SK-N-SH (cell line): Measurements from ENCODE around the gene EPHA6. TPM values are rescaled to one million over a fixed set of nuclear protein-coding genes. Genes with fewer than 3 reads are reported as not detected.

ENCODE experiments used
- CTCF ChIA-PET: fragments of 300-600, 350-600 bp; formaldehyde crosslinking; extraction: SDS; loops from one replicate; lab custom pipeline; 2021; lab: Yijun Ruan, JAX
- POLR2A ChIA-PET: fragments of 350-600 bp; sonication (Branson Sonifier 250); formaldehyde crosslinking; extraction: SDS; loops from one replicate; lab custom pipeline; 2020; ENCODE audit warnings: antibody characterized with exemption, inconsistent platforms; lab: Yijun Ruan, JAX
- DNase-seq: peaks from one replicate; pipeline ENCODE4 v3.0.0; 2012
- H2AFZ ChIP-seq: fragments of 200-600 bp; sonication (generic); 2 replicates; pipeline ENCODE4 v1.8.1; 2016; ENCODE audit warnings: antibody characterized with exemption, mild to moderate bottlenecking, low read depth
- H3F3A ChIP-seq: fragments of 200-600 bp; sonication (generic); replicated peaks from 2 replicates; pipeline ENCODE3; 2016; ENCODE audit warnings: antibody characterized with exemption, mild to moderate bottlenecking; ENCODE audit not compliant: insufficient read depth
- H3K27ac ChIP-seq, 2 experiments: fragments of 200-500 bp in 1 of 2; fragments of 200-600 bp in 1 of 2; sonication (Bioruptor generic) in 1 of 2; sonication (generic), shearing (Covaris generic) in 1 of 2; 2 replicates each; pipeline versions ENCODE4 v1.5.1 to v1.6.1; 2014 to 2016; ENCODE audit warnings: low read depth in 2 of 2, inconsistent platforms in 1 of 2, low read length in 1 of 2, mild to moderate bottlenecking in 1 of 2, mixed read lengths in 1 of 2
- H3K27me3 ChIP-seq: fragments of 200-600 bp; sonication (generic), shearing (Covaris generic); 2 replicates; pipeline ENCODE4 v1.6.1; 2016; ENCODE audit warnings: mixed run types; ENCODE audit not compliant: insufficient read depth
- H3K36me3 ChIP-seq, 2 experiments: fragments of 200-500 bp in 1 of 2; fragments of 200-600 bp in 1 of 2; sonication (Bioruptor generic) in 1 of 2; sonication (generic) in 1 of 2; replicated peaks in 1 of 2; 2 replicates each; pipeline versions ENCODE3 to v1.5.1; 2014 to 2016; ENCODE audit warnings: low read length in 1 of 2, mild to moderate bottlenecking in 1 of 2; ENCODE audit not compliant: insufficient read depth in 2 of 2, control insufficient read depth in 1 of 2
- H3K4me1 ChIP-seq, 2 experiments: fragments of 200-500 bp in 1 of 2; fragments of 200-600 bp in 1 of 2; sonication (Bioruptor generic) in 1 of 2; sonication (generic), shearing (Covaris generic) in 1 of 2; 2 replicates each; pipeline versions ENCODE4 v1.5.1 to v1.6.1; 2014 to 2016; ENCODE audit warnings: low read depth in 1 of 2, low read length in 1 of 2, mixed run types in 1 of 2; ENCODE audit not compliant: insufficient read depth in 2 of 2, control insufficient read depth in 1 of 2
- H3K4me2 ChIP-seq: fragments of 200-600 bp; sonication (generic), shearing (Covaris generic); 2 replicates; pipeline ENCODE4 v1.6.1; 2017; ENCODE audit warnings: mixed run types
- H3K4me3 ChIP-seq, 2 experiments: fragments of 200-500 bp in 1 of 2; fragments of 200-600 bp in 1 of 2; sonication (Bioruptor generic) in 1 of 2; sonication (generic), shearing (Covaris generic) in 1 of 2; 2 replicates each; pipeline versions ENCODE4 v1.5.1 to v1.8.1; 2014 to 2016; ENCODE audit warnings: low read depth in 2 of 2, inconsistent platforms in 1 of 2, low read length in 1 of 2, mild to moderate bottlenecking in 1 of 2, mixed read lengths in 1 of 2, moderate library complexity in 1 of 2
- H3K79me2 ChIP-seq: fragments of 200-600 bp; sonication (generic); 2 replicates; pipeline ENCODE4 v1.8.1; 2017; ENCODE audit warnings: mild to moderate bottlenecking; ENCODE audit not compliant: insufficient read depth
- H3K9ac ChIP-seq: fragments of 200-600 bp; sonication (generic); 2 replicates; pipeline ENCODE4 v1.6.1; 2017; ENCODE audit warnings: mixed run types
- H3K9me2 ChIP-seq: fragments of 200-600 bp; sonication (generic); 2 replicates; pipeline ENCODE4 v1.6.1; 2017; ENCODE audit warnings: mixed run types
- H3K9me3 ChIP-seq: fragments of 200-600 bp; sonication (generic); 2 replicates; pipeline ENCODE4 v1.6.1; 2017; ENCODE audit warnings: mixed run types, mild to moderate bottlenecking, moderate library complexity
- H4K20me1 ChIP-seq: fragments of 200-600 bp; sonication (generic); 2 replicates; pipeline ENCODE4 v1.6.1; 2017; ENCODE audit warnings: mild to moderate bottlenecking, mixed run types; ENCODE audit not compliant: insufficient read depth
- CHD2 ChIP-seq: fragments of 150-350 bp; IDR thresholded peaks from 2 replicates; pipeline ENCODE4 v1.6.1; 2018; ENCODE audit warnings: low read length; ENCODE audit not compliant: partially characterized antibody
- ELF1 ChIP-seq: IDR thresholded peaks from 2 replicates; pipeline ENCODE4 v1.4.0; 2012
- EP300 ChIP-seq, 2 experiments: IDR thresholded peaks; 2 replicates each; pipeline versions ENCODE4 v1.4.0 to v1.6.1; 2012; ENCODE audit warnings: borderline replicate concordance in 1 of 2, low read depth in 1 of 2, low read length in 1 of 2
- EZH2phosphoT487 ChIP-seq: fragments of 200-600 bp; sonication (generic); IDR thresholded peaks from 2 replicates; pipeline ENCODE4 v1.6.1; 2017; ENCODE audit warnings: low read depth, mixed run types, mild to moderate bottlenecking, antibody characterized with exemption, moderate library complexity, borderline replicate concordance
- FOXJ3 ChIP-seq: sonication (generic); formaldehyde crosslinking; IDR thresholded peaks from 2 replicates; pipeline ENCODE4 v1.5.1; 2020; ENCODE audit warnings: mild to moderate bottlenecking, missing genetic modification reagents
- FOXM1 ChIP-seq: IDR thresholded peaks from 2 replicates; pipeline ENCODE4 v1.4.0; 2012; ENCODE audit warnings: low read depth, mild to moderate bottlenecking
- GABPA ChIP-seq: IDR thresholded peaks from 2 replicates; pipeline ENCODE4 v1.4.0; 2012; ENCODE audit warnings: low read depth, mild to moderate bottlenecking
- IRF3 ChIP-seq: fragments of 150-350 bp; IDR thresholded peaks from 2 replicates; pipeline ENCODE4 v1.6.1; 2016; ENCODE audit warnings: mild to moderate bottlenecking, low read depth, low read length
- JUND ChIP-seq: IDR thresholded peaks from 2 replicates; pipeline ENCODE4 v1.4.0; 2012
- MEF2A ChIP-seq: IDR thresholded peaks from 2 replicates; pipeline ENCODE4 v1.4.0; 2012; ENCODE audit warnings: low read depth, borderline replicate concordance
- MXI1 ChIP-seq: IDR thresholded peaks from 2 replicates; pipeline ENCODE4 v1.6.1; 2012; ENCODE audit warnings: mild to moderate bottlenecking, low read depth, low read length, improper control_type of control experiment
- RCOR1 ChIP-seq: fragments of 150-350 bp; IDR thresholded peaks from 2 replicates; pipeline ENCODE4 v1.6.1; 2017; ENCODE audit warnings: antibody characterized with exemption, low read length
- REST ChIP-seq: IDR thresholded peaks from 2 replicates; pipeline ENCODE4 v1.6.1; 2012; ENCODE audit warnings: mild to moderate bottlenecking, low read depth, low read length, moderate library complexity
- RXRA ChIP-seq: IDR thresholded peaks from 2 replicates; pipeline ENCODE4 v1.4.0; 2012; ENCODE audit warnings: low read depth, mild to moderate bottlenecking, borderline replicate concordance
- SMC3 ChIP-seq: IDR thresholded peaks from 2 replicates; pipeline ENCODE4 v1.6.1; 2012; ENCODE audit warnings: low read depth, low read length, improper control_type of control experiment
- TAF1 ChIP-seq: IDR thresholded peaks from 2 replicates; pipeline ENCODE4 v1.6.1; 2012; ENCODE audit warnings: low read depth, mild to moderate bottlenecking, low read length, moderate library complexity, borderline replicate concordance
- WGBS: methylation state at CpG from one replicate; pipeline ENCODE4 v1.1.6; 2017; ENCODE audit warnings: low lambda C conversion rate; 5-methylcytosine and 5-hydroxymethylcytosine counted together
- polyA plus RNA-seq, 3 experiments: library from polyadenylated mRNA; depleted of rRNA; stranded (reverse); fragments of >200 nt; gene quantifications; 2 replicates each; pipeline ENCODE4 v1.2.3, GENCODE V29; 2012
- TF ChIP-seq, protein P1 (sequence below): fragments of 200-600 bp; sonication (generic); IDR thresholded peaks from 2 replicates; pipeline ENCODE4 v1.6.1; 2017; ENCODE audit warnings: antibody characterized with exemption, mild to moderate bottlenecking, moderate library complexity
- TF ChIP-seq, protein P2 (sequence below): IDR thresholded peaks from 2 replicates; pipeline ENCODE4 v1.4.0; 2012; ENCODE audit warnings: low read depth, borderline replicate concordance

The EPHA6 gene
- polyA plus RNA-seq, 1 of the 3 experiments (the other 2 are of a cell fraction), result not detected

- TF ChIP-seq IRF3, result no peak
- TF ChIP-seq MXI1, result no peak
- no peak for TF ChIP-seq RXRA
- TF ChIP-seq MEF2A, result no peak
- TF ChIP-seq EZH2phosphoT487, result no peak
- TF ChIP-seq, protein P1, sequence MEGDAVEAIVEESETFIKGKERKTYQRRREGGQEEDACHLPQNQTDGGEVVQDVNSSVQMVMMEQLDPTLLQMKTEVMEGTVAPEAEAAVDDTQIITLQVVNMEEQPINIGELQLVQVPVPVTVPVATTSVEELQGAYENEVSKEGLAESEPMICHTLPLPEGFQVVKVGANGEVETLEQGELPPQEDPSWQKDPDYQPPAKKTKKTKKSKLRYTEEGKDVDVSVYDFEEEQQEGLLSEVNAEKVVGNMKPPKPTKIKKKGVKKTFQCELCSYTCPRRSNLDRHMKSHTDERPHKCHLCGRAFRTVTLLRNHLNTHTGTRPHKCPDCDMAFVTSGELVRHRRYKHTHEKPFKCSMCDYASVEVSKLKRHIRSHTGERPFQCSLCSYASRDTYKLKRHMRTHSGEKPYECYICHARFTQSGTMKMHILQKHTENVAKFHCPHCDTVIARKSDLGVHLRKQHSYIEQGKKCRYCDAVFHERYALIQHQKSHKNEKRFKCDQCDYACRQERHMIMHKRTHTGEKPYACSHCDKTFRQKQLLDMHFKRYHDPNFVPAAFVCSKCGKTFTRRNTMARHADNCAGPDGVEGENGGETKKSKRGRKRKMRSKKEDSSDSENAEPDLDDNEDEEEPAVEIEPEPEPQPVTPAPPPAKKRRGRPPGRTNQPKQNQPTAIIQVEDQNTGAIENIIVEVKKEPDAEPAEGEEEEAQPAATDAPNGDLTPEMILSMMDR, result no peak
- TF ChIP-seq FOXJ3 (CRISPR knock-in tag), result no peak
- TF ChIP-seq CHD2, result no peak
- TF ChIP-seq JUND, result no peak
- TF ChIP-seq SMC3, result no peak
- TF ChIP-seq GABPA, result no peak
- no peak for TF ChIP-seq FOXM1
Observed at GRCh38 chr3:97680696-97681095, 866.3 kb downstream of the EPHA6 start (continued).

- H3K4me1 ChIP-seq, result no peaks in the 10 kb centered on the region
- 62% methylated on average over 4 of the region's 4 CpGs for WGBS
- no peaks in the 10 kb centered on the region for H3K36me3 ChIP-seq
- no peaks in the 10 kb centered on the region for H3K79me2 ChIP-seq
- no peaks in the 10 kb centered on the region for H3K9me2 ChIP-seq
- no peak overlapping the region for H3K9ac ChIP-seq
- no peak overlapping the region for H2AFZ ChIP-seq
- CTCF ChIA-PET, result no interaction called here
- H3K9me3 ChIP-seq, result no peaks in the 10 kb centered on the region
- H3K27ac ChIP-seq, result no peak overlapping the region
- H3F3A ChIP-seq, result no peaks in the 10 kb centered on the region
- H4K20me1 ChIP-seq, result no peaks in the 10 kb centered on the region
- H3K4me3 ChIP-seq, result no peak overlapping the region
- TF ChIP-seq, protein P2, sequence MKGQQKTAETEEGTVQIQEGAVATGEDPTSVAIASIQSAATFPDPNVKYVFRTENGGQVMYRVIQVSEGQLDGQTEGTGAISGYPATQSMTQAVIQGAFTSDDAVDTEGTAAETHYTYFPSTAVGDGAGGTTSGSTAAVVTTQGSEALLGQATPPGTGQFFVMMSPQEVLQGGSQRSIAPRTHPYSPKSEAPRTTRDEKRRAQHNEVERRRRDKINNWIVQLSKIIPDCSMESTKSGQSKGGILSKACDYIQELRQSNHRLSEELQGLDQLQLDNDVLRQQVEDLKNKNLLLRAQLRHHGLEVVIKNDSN, result no peak
- TF ChIP-seq JUND (no peak), EP300 (IDR thresholded peaks at IDR 0.05; ENCODE audit: borderline replicate concordance in 1 of 2, low read depth in 1 of 2, low read length in 1 of 2) (no peak), TAF1 (no peak), ELF1 (no peak), FOXM1 (no peak), RCOR1 (no peak), REST (no peak)
- no peak overlapping the region for H3K4me2 ChIP-seq
- H3K27me3 ChIP-seq, result no peaks in the 10 kb centered on the region
- POLR2A ChIA-PET, result no interaction called here
- no peak for DNase-seq
Observed at GRCh38 chr3:97684490-97684889, 870.1 kb downstream of the EPHA6 start.
